GM18508 (cell line): ENCODE measurements around the gene SCAMP5.

Experiments
- ATAC-seq: cut with Tn5 transposase; IDR thresholded peaks from one replicate; pipeline ENCODE4 v1.9.1; 2021; ENCODE audit warnings: moderate number of reproducible peaks; ENCODE audit not compliant: insufficient read depth, unreplicated experiment

SCAMP5 gene

GRCh38 chr15:75065467-75065850 lies 70.1 kb downstream of the SCAMP5 start:
- no peak for ATAC-seq

GRCh38 chr15:75065851-75066509 lies 70.6 kb downstream of the SCAMP5 start:
- ATAC-seq: no peak

GRCh38 chr15:75067123-75067830 lies 71.9 kb downstream of the SCAMP5 start:
- ATAC-seq: no peak

- ATAC-seq: no peak
These were observed 73.4 kb downstream of the SCAMP5 start for GRCh38 chr15:75068748-75069147.

GRCh38 chr15:75069301-75069925 lies 74.0 kb downstream of the SCAMP5 start:
- no peak for ATAC-seq

- no peak for ATAC-seq
These were observed 75.3 kb downstream of the SCAMP5 start for GRCh38 chr15:75070674-75071073.
